Dendritic cell treated with granulocyte-macrophage colony-stimulating factor and Interleukin-4, amounts not matched to agents 40 ng/mL and 50 ng/mL, for 4 days (primary cell): ENCODE data around the gene RAB38.

Experiments
- H3K27ac Mint-ChIP-seq: one replicate; pipeline ENCODE4 v1.8.0; 2022; ENCODE audit warnings: mild to moderate bottlenecking, mixed read lengths
- H3K27me3 Mint-ChIP-seq: one replicate; pipeline ENCODE4 v1.8.0; 2022; ENCODE audit warnings: mild to moderate bottlenecking, mixed read lengths
- H3K36me3 Mint-ChIP-seq: one replicate; pipeline ENCODE4 v1.8.0; 2022; ENCODE audit warnings: low read depth, mixed read lengths
- H3K4me1 Mint-ChIP-seq: one replicate; pipeline ENCODE4 v1.8.0; 2022; ENCODE audit warnings: low read depth, mixed read lengths
- H3K4me3 Mint-ChIP-seq: one replicate; pipeline ENCODE4 v1.8.0; 2022; ENCODE audit warnings: mild to moderate bottlenecking, moderate library complexity, mixed read lengths
- H3K9me3 Mint-ChIP-seq: one replicate; pipeline ENCODE4 v1.8.0; 2022; ENCODE audit warnings: mixed read lengths
- intact Hi-C: fragments of 100-400 bp; cut with micrococcal nuclease; formaldehyde crosslinking; loops from one replicate; pipeline ENCODE4 v1.15.0; 2022

The RAB38 gene

DNA sequence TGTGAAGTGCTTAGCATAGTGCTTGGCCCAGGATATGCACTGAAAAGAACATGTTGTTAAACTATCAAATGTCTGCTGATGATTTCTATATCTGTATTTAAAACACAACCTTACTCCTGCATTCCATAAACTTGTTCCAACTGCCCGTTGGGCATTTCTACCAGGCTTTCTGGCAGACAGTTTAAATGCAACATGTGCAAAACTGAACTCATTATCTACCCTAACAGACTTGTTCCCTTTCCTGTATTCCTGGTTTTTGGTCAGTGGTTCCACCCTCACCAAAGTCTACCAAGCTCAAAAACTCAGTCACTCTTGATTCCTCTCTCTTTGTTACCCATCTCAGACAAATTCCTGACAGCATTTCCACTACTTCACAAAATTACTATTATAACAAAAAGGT is 6.5 kb upstream of the RAB38 start:
- Mint-ChIP-seq H3K4me1 (no peaks in the 10 kb centered on the region), H3K9me3 (peaks cover 10% of the 10 kb centered on the region), H3K36me3 (no peaks in the 10 kb centered on the region), H3K4me3 (no peak overlapping the region), H3K27me3 (peaks cover 3% of the 10 kb centered on the region), H3K27ac (no peak overlapping the region)
- intact Hi-C loops = no loop called here

DNA sequence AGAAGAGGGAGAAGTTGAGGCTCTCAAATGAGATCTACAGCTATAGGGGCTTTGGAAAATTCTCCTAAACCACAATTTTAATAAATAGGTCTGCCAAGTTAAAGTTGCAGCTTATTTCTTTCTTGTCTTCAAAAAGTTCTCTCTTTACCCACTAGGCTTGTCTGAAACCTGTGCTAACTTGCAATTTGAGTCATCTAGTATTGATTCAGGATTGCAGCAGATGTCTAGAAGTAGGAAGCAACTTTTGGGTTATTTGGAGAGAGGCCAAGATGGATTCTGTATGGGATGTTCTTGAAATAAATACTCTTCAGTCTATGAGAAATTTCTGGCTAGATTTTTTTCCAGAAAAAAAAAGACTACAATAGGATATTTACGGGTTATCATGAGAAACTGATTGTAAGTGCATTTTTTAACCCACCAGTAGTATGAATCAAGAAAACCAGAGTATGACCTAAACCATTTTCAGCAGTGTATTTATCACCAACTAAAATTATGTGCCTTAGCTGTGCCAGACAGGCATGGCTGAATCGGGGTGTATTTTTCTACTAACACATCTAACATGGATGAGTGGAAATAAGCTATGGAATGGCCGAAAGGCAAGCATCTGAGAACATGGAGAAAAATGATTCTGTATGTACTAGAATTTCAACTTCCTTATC is 4.9 kb upstream of the RAB38 start:
- Mint-ChIP-seq H3K4me1 (peaks cover 3% of the 10 kb centered on the region), H3K36me3 (no peaks in the 10 kb centered on the region), H3K27ac (no peak overlapping the region), H3K9me3 (no peaks in the 10 kb centered on the region), H3K4me3 (no peak overlapping the region), H3K27me3 (peaks cover 5% of the 10 kb centered on the region)
- intact Hi-C loops = no loop called here

DNA sequence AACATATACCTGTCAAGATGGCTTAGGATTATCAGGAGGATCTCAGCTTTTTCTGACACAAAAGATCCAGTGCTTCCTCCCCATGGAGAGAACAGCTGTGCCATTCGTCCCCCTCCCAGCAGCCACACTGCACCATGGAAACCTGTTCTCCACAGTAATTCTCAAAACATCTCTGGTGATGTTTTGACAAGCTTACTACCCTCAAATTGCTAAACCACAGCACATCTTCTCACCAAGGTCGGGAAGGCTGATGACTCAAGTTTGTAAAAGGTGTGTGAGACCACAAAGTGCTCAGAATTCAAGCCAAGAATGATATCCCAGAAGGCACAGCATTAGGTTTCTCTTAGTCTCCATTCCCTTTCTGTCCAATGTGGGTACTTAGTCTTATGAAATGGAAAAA is 3.9 kb upstream of the RAB38 start:
- H3K27ac Mint-ChIP-seq = no peak overlapping the region
- H3K27me3 Mint-ChIP-seq = peaks cover 5% of the 10 kb centered on the region
- H3K4me1 Mint-ChIP-seq = peaks cover 13% of the 10 kb centered on the region
- intact Hi-C loops = no loop called here
- H3K4me3 Mint-ChIP-seq = no peak overlapping the region
- H3K36me3 Mint-ChIP-seq = no peaks in the 10 kb centered on the region
- H3K9me3 Mint-ChIP-seq = no peaks in the 10 kb centered on the region

DNA sequence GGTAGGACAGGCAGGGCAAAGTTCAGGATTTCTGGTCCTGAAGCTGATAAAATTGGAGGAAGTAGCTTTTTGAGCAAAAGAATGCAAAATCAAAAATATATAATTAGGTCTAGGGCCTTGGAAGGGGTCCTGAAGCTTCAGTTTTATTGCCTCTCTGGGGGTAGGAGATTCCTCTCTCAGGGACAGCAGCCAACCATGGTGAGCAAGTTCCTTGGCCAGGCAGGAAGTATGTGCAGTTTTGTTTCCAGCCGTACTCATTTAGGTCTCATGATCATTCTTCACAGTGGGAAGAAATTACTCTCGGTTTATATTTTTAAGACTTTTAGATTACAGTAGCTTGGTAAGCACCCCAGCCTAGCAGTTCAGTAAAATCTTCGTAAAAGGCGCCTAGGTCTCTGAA is 2.9 kb upstream of the RAB38 start:
- Mint-ChIP-seq H3K27me3 (peaks cover 5% of the 10 kb centered on the region), H3K36me3 (no peaks in the 10 kb centered on the region), H3K4me3 (no peak overlapping the region), H3K9me3 (no peaks in the 10 kb centered on the region), H3K27ac (no peak overlapping the region), H3K4me1 (peaks cover 13% of the 10 kb centered on the region)
- intact Hi-C loops = no loop called here

DNA sequence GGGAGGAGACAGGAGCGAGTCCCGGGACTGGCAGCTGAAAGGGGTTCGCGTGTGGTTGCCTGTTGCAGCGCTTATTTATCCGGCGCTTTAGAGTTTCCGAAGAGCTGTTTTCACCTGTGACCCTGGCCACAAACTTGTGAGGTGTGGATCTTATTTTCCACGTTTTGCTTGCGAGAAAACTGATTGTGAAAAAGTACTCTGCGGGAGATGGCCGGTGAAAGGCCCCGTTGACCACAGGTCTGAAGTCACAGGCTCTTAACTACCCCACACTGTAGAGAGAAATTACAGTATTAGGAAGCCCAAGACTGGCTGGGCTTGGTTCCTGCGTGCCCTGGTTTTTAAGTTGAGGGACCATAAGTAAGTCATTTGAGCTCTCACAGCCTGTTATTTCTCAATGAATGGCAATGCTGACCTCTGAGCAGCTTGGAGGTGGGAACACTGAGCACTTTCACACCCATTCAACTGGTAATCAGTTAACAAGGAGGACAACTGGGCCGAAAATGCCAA is 379 bp upstream of the RAB38 start:
- intact Hi-C loops = no loop called here
- Mint-ChIP-seq H3K4me3 (peak overlapping the region; percentile 9), H3K27me3 (peaks cover 5% of the 10 kb centered on the region), H3K9me3 (no peaks in the 10 kb centered on the region), H3K36me3 (no peaks in the 10 kb centered on the region), H3K4me1 (peaks cover 13% of the 10 kb centered on the region), H3K27ac (no peak overlapping the region)

DNA sequence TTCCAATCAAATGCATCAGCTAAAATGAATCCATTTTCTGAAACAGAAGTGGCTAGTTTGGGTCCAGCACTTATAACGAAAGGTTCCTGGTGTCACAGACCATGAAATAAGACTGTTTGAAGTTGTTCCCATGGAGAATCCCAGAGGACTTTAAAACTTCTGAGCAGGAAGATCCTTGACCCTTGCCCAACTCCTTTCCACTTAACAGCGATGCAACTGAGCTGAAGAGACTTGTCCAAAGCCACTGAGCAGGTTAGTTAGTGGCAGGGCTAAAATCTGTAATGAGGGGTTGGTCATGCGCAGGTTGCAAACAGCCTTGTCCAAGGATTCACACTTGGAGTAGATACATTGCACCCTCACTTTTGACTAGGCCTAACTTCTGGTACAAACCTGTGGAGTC is 1.3 kb downstream of the RAB38 start:
- H3K9me3 Mint-ChIP-seq = no peaks in the 10 kb centered on the region
- no peak overlapping the region for H3K27ac Mint-ChIP-seq
- intact Hi-C loops = no loop called here
- no peaks in the 10 kb centered on the region for H3K36me3 Mint-ChIP-seq
- H3K27me3 Mint-ChIP-seq = peaks cover 2% of the 10 kb centered on the region
- H3K4me3 Mint-ChIP-seq = no peak overlapping the region
- H3K4me1 Mint-ChIP-seq = peaks cover 13% of the 10 kb centered on the region

DNA sequence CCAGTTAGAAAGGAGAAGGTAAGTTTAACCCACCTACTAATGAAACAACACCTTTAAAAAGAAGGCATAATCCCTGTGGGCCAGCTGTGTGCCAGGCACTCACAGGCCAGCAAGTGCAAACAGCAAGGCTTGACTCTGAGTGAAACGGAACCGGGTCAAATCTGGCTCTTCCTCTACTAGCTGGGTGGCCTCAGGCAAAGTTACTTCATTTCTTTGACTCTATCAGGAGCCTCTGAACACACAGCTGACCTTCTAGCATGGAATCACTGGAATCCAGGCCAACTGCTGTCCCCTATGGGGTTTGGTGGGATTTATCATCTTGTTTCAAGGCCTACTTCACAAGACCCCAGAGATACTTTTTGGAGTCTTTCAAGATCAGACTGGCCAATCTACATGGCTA is 3.3 kb downstream of the RAB38 start:
- intact Hi-C loops = no loop called here

DNA sequence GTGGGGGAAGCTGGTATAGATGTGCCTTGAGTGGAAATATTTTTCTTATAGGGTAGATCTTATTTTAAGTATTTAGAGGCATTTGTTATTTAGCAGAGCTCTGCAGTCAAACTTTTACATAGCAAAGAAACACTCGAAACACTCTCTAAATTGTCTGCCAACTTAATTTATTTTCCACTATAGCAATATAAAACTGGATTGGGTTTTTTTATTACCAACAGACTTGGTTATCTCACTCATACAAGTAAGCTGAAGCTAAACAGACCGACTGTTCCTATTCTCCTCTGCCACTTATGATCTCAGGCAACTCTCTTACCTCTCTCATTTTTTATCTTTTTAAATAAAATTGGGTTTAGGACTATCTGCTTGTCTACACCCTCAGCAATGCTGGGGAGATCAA is 4.6 kb downstream of the RAB38 start:
- Mint-ChIP-seq H3K9me3 (no peaks in the 10 kb centered on the region), H3K36me3 (no peaks in the 10 kb centered on the region), H3K4me1 (peaks cover 13% of the 10 kb centered on the region), H3K27me3 (peaks cover 1% of the 10 kb centered on the region), H3K27ac (no peak overlapping the region), H3K4me3 (no peak overlapping the region)
- intact Hi-C loops = no loop called here

More for the DNA sequence above, 3.3 kb downstream of the RAB38 start:
- Mint-ChIP-seq H3K4me1 (peaks cover 13% of the 10 kb centered on the region), H3K4me3 (no peak overlapping the region), H3K36me3 (no peaks in the 10 kb centered on the region), H3K9me3 (no peaks in the 10 kb centered on the region), H3K27me3 (peaks cover 1% of the 10 kb centered on the region), H3K27ac (no peak overlapping the region)

DNA sequence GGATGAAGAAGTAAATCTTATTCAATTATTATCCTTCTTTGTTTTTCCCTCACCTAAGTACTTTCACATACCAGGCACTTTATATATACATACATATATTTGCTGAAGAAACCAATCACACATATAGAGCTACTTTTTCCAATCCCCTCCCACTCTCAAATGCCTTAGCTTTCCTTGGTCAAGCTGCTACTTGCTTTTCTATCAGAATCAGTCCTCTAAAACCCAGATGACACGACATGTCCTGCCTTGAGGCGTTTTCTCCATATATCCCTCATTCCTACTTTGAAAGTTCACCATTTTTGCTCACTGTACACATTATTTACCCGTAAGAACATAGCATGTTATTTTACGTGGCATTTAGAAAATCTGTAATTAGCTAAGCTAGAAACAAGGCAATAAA is 5.4 kb downstream of the RAB38 start:
- intact Hi-C loops = no loop called here
- Mint-ChIP-seq H3K4me1 (peaks cover 7% of the 10 kb centered on the region), H3K4me3 (no peak overlapping the region), H3K9me3 (no peaks in the 10 kb centered on the region), H3K27me3 (no peaks in the 10 kb centered on the region), H3K36me3 (no peaks in the 10 kb centered on the region), H3K27ac (no peak overlapping the region)

DNA sequence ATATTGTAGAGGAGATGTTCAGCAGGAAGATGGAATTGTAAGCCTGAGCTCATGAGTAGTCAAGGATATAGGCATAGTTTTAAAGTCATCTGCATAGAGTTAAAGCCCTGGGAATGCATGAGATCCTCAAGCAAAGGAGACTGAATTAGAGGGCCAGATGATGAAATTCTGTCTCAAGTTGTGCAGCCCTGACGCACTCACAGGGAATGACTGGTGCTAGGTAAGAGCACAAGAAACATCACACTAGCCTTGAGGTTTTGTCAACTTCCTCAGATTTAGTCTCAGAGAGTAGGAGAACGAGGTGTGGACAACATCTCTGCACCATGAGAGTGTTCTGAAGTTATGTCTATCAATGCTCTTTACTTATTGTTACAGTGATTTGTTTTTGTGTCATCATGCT is 5.8 kb downstream of the RAB38 start:
- Mint-ChIP-seq H3K9me3 (no peaks in the 10 kb centered on the region), H3K36me3 (no peaks in the 10 kb centered on the region), H3K4me3 (no peak overlapping the region), H3K27me3 (no peaks in the 10 kb centered on the region), H3K4me1 (peaks cover 3% of the 10 kb centered on the region), H3K27ac (no peak overlapping the region)
- intact Hi-C loops = no loop called here

DNA sequence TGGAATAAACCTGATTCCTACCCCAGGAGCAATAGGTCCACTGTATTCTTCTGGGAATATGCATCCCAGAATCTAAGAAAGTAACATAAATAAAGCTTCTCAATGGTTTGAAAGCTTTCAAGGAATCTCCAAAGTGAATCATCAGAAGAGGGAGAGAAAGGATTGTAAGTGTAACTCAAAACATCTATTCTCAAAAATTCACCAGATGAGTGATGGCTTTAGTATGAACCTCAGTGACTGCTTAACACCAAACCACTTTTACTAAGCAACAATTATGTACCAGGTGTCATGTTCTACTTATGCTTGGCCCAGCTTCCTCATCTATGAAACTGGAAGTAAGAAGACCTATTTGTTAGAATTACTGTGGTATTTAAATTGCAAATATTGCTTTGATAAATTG is 7.4 kb downstream of the RAB38 start:
- no peaks in the 10 kb centered on the region for H3K36me3 Mint-ChIP-seq
- no peak overlapping the region for H3K27ac Mint-ChIP-seq
- no peaks in the 10 kb centered on the region for H3K4me1 Mint-ChIP-seq
- intact Hi-C loops = no loop called here
- no peaks in the 10 kb centered on the region for H3K27me3 Mint-ChIP-seq
- H3K9me3 Mint-ChIP-seq = no peaks in the 10 kb centered on the region
- H3K4me3 Mint-ChIP-seq = no peak overlapping the region

DNA sequence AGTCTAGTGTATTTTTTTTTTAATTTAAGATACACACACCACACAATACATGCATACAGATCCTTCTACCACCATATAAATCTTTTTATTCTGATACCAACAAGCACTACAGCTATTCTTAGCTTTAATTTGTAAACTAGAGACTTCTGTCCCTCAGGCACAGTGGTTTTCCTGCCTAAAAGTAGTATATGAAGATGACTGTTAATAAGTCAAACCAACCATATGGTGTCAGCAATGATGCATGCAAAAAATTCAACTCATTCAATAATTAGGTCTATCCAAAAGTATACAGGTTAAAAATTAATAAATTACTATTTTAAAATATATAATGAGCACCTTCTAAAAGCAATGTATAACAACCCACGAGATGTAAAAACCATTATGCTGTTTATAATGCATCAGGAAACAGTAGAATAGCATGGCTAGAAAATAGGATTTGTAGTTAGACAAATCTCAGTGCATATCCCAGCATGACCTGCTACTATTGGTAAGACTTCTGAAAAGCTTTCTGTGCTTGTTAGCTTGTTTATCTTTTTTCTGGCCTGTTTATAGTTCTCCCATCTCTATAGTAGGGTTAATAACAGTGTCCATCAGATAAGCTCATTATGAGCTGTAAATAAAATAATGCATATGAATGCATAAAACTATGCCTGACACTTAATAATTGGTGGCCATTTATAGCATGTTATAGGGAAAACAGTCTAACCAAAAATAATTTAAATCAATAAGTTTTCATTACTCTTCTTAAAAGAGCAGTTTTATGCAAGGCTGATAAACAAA is 10.2 kb downstream of the RAB38 start:
- peaks cover 3% of the 10 kb centered on the region for H3K9me3 Mint-ChIP-seq
- no peaks in the 10 kb centered on the region for H3K4me1 Mint-ChIP-seq
- intact Hi-C loops = no loop called here
- H3K27me3 Mint-ChIP-seq = no peaks in the 10 kb centered on the region
- no peak overlapping the region for H3K4me3 Mint-ChIP-seq
- no peak overlapping the region for H3K27ac Mint-ChIP-seq
- H3K36me3 Mint-ChIP-seq = no peaks in the 10 kb centered on the region

DNA sequence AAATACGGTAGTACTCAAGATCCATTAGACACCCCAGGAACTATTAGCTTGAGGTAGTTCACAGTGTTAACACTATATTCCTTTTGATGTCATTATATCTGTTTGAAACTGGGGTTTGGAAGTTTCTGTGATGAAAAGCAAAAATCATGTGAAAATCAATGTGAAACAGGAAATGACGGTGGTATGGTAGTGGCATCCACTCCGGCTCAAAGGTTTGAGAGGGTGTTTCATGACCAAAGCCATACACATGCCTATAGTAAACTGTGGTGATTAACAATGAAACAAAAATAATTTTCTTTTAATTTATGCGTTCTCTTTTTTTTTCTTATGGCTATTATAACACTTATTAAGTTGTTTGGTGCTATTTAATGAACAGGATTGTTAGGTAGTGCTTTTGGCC is 10.9 kb downstream of the RAB38 start:
- no peak overlapping the region for H3K27ac Mint-ChIP-seq
- intact Hi-C loops = no loop called here
- H3K4me1 Mint-ChIP-seq = no peaks in the 10 kb centered on the region
- no peaks in the 10 kb centered on the region for H3K36me3 Mint-ChIP-seq
- H3K9me3 Mint-ChIP-seq = peaks cover 10% of the 10 kb centered on the region
- H3K4me3 Mint-ChIP-seq = no peak overlapping the region
- no peaks in the 10 kb centered on the region for H3K27me3 Mint-ChIP-seq

DNA sequence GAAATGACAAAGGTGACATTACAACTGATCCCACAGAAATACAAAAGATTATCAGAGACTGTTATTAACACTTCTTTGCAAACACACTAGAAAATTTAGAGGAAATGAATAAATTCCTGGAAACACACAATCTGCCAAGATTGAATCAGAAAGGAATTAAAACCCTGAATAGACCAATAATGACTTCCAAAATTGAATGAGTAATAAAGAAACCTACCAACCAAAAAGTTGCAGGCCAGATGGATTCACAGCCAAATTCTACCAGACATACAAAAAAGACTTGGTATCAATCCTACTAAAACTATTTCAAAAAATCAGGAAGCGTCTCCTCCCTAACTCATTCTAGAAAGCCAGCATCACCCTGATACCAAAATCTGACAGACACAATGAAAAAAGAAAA is 17.2 kb downstream of the RAB38 start:
- H3K9me3 Mint-ChIP-seq = peaks cover 61% of the 10 kb centered on the region
- no peaks in the 10 kb centered on the region for H3K4me1 Mint-ChIP-seq

DNA sequence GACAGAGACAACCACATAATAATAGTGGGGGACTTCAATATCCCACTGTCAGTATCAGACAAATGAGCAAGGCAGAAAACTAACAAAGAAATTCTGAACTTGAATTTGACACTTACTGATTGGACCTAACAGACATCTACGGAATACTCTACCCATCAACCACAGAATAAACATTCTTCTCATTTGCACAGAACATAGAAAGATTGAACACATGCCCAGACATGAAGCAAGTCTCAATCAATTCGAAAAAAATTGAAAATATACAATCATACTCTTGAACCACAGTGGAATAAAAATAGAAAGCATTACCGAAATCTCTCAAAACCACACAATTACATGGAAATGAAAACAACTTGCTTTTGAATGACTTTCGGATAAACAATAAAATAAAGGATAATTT is 17.9 kb downstream of the RAB38 start:
- intact Hi-C loops = no loop called here
- no peaks in the 10 kb centered on the region for H3K36me3 Mint-ChIP-seq
- H3K4me1 Mint-ChIP-seq = no peaks in the 10 kb centered on the region
- H3K4me3 Mint-ChIP-seq = no peak overlapping the region
- H3K27ac Mint-ChIP-seq = no peak overlapping the region
- H3K27me3 Mint-ChIP-seq = no peaks in the 10 kb centered on the region
- H3K9me3 Mint-ChIP-seq = peaks cover 61% of the 10 kb centered on the region

More for the DNA sequence above, 17.2 kb downstream of the RAB38 start:
- Mint-ChIP-seq H3K27ac (no peak overlapping the region), H3K27me3 (no peaks in the 10 kb centered on the region), H3K36me3 (no peaks in the 10 kb centered on the region), H3K4me3 (no peak overlapping the region)
- intact Hi-C loops = no loop called here
